Right renal pelvis (tissue), 4 donors: ENCODE data around the gene ETNK2. TPM values are rescaled to one million over a fixed set of nuclear protein-coding genes. Genes with fewer than 3 reads are reported as not detected.

Experiments used
- DNase-seq, 4 donors: peaks; one replicate each; pipeline ENCODE4 v3.0.0-alpha.2; 2013; ENCODE audit warnings: low read depth in 4 of 4, low spot score in 3 of 4, missing footprints in 1 of 4
- polyA plus RNA-seq, 4 donors: library from polyadenylated mRNA; unstranded; fragments of 120-200 nt; gene quantifications; one replicate each; pipeline ENCODE4 v1.2.1, GENCODE V29; 2013; ENCODE audit not compliant: insufficient read length in 4 of 4

The ETNK2 gene
- polyA plus RNA-seq, 4 donors = 20.8 to 33.7 (median 25.5) TPM

GRCh38 chr1:204149635-204150565, 1.9 kb downstream of the ETNK2 start:
- no peak for DNase-seq

GRCh38 chr1:204149107-204149506, 2.7 kb downstream of the ETNK2 start:
- no peak for DNase-seq

DNA sequence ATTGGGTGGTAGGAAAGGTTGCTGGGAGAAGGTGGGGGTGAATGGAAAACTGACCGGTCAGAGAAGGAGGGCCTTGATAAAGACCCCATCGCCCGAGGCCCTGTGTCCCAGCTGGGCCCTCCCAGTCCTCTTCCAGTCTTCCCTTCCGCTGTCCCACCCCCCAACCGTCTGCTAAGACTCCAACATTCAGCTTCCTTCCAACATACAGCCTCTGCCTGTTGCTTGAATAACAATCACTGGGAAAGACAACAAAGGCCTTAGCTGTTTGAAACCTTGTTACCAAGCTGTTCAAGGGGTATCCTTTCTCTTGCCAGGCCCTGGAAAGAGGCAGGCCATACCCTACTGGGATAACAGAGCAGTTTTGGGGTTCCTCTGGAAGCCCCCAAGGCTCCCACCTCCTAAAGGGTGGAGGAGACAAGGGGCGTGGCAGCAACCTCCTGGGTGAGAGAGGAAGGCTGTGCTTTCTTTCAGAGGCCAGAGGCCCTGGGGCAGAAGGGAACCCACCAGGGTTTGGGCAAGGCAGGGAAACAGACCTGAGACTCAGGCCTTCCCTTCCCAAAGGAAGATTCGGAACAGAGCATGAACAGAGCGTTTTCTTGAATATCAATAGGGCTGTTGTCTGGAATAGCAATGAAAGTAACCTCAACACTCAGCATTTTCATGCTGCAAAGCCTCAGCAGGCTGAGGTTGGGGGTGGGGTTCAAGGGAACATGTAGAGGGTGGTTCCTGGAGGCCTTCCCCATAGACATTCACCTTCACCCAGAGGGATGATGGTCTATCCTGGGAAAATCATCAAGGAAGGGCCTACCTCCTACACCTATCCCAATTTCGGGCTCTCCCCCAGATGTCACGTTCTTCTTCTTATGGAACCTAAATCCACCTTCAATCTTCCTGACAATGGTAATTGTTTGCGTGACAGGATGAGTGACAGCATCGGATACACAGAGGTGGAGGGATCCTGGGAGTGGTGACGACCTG, 4.1 kb downstream of the ETNK2 start:
- no peak for DNase-seq

GRCh38 chr1:204146965-204147364, 4.9 kb downstream of the ETNK2 start:
- DNase-seq = no peak

- no peak for DNase-seq
These were observed 5.5 kb downstream of the ETNK2 start for GRCh38 chr1:204146309-204146708.

DNA sequence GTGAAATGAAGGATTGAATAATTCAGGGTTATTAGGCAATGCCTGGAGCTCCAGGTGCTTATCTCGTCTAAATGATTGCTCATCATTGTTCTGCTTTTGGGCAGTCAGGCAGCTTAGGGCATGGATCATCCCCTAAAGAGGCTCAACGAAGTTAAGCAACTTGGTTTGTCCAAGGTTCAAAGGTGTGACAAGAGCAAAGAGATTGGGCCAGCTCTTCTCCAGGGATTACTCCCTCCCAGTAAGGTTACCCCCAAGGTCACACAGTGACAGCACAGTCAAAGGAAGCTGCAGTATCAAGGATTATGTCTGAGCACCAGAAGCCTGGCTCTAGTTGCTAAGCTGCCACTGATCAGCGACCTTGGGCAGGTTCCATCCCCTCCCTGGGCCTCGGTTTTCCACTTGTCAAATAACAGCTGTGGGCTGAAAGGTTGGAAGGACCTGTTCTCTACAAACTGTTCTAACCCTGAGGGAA, 6.8 kb downstream of the ETNK2 start:
- DNase-seq = no peak

- no peak for DNase-seq
These were observed 8.4 kb downstream of the ETNK2 start for GRCh38 chr1:204143276-204144041.

DNA sequence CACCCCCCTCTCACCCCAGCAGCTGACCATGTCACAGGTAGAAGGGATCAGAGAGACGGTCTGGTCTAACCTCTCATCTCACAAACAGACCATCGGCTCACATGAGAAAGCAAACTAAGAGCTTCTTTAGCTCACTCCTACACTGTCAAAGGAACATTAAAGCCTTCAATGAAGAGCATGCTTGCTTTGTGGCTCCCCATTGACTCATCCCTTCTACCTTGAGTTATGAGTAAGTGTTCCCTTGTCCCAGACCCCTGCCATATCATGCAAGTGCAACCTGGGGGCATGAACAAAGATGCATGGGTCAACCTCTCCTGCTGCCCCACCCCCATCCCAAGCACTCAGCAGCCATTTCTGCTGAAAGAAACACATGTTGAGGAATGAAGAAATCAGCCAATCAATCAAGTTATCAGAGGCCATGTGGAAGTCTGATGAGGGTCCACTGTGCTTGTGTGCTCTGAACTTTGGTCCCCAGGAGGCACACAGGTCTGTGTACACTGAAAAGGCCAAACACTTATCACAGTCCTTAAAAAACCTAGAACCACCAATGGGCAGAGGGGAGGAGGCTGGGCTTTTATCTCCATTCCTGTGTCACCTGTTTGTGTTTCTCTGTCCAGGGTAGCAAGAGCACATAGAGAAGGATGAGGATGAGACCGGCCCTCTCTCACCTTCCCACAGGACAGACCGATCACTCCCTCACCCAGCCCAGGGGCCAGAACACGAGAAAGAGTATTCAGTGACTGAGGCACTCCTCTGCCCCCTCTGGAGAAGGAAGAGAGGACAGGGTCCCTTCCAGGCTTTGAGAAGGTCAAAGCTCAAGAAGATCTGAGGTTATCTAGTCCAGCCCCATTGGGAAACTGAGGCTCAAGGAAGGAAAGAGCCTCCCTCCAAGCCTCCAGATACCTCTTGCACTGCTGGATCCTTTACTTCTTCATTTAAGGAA, 9.5 kb downstream of the ETNK2 start:
- DNase-seq = no peak

GRCh38 chr1:204141131-204141530, 10.7 kb downstream of the ETNK2 start:
- no peak for DNase-seq

DNA sequence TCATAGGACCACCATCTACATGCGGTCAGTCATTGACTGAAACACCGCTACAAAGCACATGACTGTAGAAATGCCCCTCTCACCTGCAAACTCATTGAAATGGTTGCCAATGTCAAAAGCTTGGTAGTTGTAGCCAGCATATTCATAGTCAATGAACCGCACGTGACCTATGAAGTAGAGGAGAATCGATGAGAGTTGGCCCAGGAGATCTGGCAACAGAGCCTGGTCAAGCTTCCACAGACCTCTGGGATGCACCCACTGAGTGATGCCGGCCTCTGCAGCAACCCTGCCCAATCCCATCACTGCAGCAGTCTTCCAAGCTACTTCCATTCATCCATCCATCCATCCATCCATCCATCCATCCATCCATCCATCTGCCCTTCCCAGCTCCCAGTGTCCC, 11.9 kb downstream of the ETNK2 start:
- no peak for DNase-seq

GRCh38 chr1:204139088-204139487, 12.8 kb downstream of the ETNK2 start:
- no peak for DNase-seq

- no peak for DNase-seq
These were observed 15.0 kb downstream of the ETNK2 start for GRCh38 chr1:204136814-204137213.

- no peak for DNase-seq
These were observed 17.7 kb downstream of the ETNK2 start for GRCh38 chr1:204134103-204134502.

DNA sequence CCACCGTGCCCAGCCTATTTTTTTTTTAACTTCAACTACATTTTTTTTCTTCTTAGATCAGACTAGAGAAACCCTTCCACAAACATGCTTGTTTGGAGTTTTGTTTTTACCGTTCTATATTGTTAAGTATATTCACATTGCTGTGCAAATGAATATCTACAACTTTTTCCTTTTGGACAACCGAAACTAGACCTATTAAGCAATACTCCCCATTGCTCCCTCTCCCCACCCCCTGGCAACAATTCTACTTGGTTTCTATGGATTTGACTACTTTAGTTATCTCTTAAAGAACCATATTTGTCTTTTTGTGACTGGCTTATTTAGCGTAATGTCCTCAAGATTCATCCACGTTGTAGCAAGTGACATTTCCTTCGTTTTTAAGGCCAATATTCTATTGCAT, 19.1 kb downstream of the ETNK2 start:
- no peak for DNase-seq

DNA sequence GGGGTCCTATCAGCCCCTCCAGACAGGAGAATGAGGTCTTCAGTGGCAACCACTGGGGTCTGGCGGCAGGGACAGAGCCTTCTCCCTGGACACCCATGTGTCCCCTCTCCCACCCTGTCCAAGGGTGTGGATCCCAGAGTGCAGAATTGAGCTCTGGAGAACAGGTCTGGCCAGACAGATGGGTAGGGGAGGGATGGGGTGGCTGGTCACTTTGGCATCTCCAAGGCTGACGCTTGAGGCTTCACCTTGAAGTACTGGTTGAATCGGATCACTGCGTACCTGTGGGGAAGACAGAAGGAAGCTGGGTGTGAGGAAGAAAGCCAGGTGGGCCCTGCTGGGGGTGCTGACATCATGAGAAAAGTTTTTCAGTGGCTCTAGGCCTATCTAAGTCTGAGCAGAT, 19.9 kb downstream of the ETNK2 start:
- DNase-seq = no peak

DNA sequence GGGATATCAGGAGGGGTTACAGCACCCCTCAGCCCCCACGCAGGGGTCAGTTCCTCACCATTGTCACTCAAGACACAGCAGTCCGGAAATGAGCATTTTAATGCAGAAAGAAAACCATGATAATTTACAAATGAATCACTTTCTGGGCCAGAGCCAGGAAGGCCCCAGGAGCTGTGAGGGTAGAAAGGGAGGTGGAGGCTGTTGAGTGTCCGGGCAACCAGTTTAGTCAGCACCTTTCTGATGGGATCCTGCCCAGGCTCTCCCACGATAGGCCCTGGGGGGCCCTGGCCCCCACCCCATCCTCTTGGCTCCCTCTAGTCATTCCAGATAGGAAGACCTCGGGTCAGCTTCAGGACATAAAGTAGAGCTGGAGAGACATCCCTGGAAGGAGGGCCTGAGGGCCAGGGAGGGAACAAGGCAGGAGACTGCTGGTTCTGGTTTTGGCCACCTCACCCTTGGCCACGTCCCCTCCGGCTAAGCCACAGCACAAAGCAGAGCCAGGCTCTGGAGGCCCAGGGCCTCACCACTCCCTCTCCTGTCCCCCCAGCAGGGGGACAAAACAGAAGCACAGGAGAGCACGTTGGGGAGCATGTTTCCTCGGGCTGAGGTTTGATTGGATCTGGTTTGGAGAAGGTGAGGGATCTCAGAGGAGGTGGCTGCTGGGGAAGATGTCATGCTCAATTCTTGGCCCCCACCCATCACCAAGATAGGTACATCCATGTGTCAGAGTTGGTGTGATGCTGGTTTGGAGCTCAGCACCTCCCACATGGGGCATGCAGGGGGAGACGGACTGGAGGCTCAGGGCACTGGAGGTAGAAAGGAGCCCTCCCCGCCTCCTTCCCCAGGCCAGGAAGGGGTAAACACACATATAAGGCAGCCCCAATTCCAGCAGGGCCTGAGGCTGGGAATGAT, 20.6 kb downstream of the ETNK2 start:
- no peak for DNase-seq

DNA sequence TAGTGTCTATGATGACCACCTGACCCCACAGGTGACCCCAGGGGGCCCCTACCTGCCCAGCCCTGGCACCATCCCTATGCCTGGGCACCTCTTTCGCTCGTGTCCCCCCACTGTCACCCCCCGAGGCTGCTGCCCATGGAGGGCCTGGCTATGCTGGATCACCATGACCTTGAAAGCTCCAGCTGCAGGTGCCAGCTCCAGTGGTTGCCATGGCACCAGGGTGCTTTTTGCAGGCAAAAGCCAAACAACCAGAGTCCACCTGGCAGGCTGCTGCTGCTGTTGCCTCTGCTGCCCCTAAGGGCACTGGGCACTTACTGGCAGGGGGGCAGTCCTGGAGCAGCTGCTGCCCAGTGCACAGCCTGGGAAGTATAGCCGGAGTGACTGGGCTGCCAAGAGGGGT, 21.7 kb downstream of the ETNK2 start:
- DNase-seq = no peak
